ENCODE measurements around the gene CHRND.
A peak's percentile ranks its signal among the peaks of the same experiment; 100 is the strongest.

Gene CHRND

GRCh38 chr2:232488097-232488711 is 37.8 kb upstream of the CHRND start:
- DNase-seq = no peak

GRCh38 chr2:232488721-232489300 is 37.1 kb upstream of the CHRND start:
- DNase-seq = no peak

DNA sequence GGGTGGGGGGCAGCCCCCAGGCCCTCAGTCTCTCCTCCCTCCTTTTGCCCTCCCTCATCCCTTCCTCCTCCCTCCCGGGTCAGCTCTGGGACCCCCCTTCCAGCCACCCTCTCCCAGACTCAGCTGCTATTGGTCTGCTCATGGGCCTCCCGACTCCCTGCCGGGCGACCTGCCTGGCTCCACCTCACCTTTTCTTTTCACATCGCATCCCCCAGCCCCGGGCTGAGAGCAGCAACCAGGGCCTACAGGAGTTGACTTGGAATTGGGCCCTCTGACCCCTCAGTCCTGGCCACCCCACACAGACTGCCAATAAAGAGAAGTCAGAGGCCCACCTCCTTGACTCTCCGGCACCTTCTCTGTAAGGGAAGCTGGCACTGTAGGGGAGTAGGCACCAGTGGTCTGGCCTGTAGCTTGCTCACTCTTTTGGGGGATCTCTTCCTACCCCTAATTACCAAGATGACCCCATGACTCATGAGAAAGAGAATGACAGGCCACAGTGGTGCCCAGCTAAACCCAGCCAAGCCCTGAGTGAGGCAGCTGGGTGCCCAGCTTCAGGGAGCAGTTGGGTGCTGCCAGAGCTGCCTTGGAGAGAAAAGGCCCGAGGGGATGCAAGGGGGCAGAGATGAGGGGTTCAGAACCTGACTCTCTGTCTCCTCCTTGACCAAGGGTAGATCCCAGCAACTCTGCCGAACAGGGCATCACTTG is 36.3 kb upstream of the CHRND start:
- DNase-seq = no peak

DNA sequence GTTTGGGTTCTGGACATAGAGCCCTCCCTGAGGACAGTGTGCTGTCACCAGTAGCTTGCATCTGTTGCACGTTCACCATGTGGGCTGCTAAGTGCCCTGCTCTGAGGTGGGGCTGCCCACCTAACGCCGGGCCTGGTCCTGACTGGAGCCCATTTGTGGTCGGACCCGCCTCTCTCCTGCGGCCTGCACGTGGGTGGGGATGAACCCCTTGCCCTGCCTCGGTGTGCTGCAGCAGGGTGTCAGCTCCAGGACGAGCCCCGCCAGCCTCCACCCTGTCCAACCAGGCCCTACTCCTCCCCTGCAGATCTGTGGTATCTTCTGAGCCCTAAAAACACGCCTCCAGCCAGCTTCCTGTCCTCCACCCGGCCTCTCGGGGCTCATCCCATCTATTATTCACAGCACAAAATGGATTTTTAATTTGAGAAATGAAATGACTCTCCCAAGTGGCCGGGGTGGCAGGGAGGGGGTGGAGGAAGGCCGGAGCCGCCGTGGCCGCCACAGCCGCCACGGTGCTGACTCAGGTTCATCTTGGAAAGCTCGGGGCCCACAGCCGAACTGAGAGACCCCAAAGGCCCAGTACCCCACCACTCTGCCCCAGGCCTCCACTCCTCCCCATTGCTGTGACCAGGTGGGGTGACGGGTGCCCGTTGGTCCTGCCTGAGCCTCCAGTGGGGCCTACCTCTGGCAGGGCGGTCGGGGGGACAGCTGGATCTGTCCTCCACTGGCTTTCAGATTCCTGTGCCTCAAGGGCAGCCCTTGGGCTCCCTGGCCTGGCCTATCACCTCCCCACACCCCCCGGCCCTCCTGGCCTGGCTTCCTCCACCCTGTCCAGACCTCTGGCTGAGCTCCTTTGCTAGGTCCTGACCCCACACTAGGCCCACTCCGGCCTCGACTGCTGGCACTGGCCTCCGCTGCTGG is 35.5 kb upstream of the CHRND start:
- no peak for DNase-seq

DNA sequence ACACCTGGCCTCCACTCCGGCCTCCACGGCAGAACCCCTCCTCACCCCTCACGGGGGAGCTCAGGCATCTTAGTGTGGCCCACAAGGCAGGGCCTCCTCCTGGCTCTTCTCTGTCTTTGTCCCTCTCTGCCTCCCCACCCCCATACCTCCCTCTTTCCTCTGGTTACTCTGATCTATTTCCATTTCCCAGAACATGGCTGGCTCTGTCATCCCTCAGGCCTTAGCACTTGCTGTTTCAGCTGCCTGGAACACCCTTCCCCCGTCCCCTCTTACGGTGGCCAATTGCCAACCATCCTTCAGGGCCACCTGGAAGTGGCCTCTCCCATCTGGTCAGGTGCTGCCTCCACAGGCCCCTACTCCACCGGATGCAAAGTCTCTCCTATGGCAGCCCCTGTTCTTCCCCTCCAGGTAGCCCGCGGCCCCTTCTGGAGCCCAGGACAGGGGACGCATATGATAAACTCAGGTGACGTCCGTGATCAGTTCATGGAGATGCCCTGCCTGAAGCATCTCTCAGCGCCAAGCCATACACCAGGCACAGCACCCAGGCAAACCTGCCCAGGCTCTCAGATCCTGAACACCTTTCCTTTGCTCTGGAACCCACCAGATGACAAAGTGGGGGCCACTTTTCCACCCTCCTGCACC is 34.7 kb upstream of the CHRND start:
- DNase-seq = peak; percentile 52

DNA sequence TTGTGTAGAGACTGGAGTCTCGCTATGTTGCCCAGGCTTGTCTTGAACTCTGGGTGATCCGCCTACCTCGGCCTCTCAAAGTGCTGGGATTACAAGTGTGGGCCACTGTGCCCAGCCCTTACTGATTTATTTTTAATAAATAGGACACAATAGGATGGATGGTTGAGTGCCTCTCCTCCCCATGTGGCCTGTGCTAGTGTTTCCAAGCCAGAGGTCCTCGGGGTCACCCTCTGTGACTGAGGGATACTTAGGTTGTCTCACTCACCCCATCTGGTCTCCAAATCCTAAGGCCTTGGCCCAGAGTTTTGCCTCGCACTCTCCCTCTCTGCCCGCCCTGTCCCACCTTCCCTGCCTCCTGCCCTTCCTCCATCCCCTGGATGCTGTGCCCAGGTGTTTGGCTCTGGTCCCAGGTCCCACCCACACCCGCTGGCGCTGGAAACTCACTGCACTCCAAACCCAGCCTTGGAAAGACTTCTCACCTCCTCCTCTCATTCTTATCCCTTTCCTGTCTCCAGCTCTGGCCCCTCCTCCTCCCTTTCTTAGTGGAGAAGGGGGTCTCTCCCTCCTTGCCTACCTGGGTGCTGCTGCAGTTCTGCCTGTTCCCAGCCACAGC is 33.6 kb upstream of the CHRND start:
- DNase-seq = peak; percentile 14

GRCh38 chr2:232492963-232493700 is 32.8 kb upstream of the CHRND start:
- no peak for DNase-seq

DNA sequence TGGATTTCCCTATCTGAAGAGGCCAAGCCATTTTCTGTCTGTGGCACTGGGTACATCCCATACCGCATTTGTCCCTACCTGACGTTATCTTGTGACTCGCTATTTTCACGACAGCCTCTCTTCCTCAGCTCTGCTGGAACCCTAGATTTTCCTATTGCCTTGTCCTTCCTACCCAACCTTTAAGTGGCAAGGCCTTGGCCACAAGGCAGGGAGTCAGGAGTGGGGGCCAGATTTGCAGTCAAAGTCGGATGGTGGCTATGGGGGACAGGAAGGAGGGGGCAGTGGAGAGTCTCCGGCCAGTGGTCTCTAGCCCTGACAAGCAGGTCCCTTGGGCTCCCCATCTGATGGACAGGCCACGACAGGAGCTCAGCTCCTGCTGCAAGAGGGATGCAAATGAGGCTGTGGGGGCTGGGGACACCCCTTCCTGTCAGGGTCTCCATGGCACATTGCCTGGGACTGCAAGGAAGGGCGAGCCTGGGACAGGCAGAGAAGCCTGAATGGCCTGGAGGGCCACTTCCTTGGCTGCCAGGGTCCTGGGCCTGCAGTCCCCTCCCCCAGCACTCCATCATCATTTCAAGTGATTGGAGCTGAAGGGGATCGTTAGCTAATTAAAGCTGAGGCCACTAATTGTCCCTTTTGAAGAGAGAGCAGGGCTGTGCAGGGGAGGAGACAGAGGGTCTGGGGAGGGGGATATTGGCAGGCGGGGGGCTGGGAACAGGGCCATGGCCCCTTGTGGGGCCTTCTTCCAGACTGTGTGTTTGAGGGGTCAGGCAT is 32.1 kb upstream of the CHRND start:
- no peak for DNase-seq

DNA sequence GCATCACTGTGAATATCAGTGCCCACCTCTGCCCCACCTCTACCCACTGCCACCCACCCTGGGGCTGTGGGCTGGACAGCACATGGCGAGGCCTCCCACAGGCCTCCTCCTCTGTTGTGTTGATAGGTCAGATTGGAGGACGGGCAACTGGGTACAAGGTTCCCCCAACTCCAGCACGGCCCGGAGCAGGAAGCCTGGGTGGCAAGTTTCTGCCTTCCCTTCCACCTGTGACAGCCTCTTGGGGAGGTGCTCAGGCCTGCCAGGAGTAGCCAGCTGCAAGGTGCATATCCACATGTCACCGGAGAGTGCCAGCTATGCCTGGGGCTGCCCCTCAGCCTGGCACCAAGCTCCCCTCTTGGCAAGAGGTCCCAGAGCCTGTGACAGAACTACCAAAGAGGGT is 31.4 kb upstream of the CHRND start:
- no peak for DNase-seq

- DNase-seq = no peak
Observed at GRCh38 chr2:232495292-232495691, 30.7 kb upstream of the CHRND start.

DNA sequence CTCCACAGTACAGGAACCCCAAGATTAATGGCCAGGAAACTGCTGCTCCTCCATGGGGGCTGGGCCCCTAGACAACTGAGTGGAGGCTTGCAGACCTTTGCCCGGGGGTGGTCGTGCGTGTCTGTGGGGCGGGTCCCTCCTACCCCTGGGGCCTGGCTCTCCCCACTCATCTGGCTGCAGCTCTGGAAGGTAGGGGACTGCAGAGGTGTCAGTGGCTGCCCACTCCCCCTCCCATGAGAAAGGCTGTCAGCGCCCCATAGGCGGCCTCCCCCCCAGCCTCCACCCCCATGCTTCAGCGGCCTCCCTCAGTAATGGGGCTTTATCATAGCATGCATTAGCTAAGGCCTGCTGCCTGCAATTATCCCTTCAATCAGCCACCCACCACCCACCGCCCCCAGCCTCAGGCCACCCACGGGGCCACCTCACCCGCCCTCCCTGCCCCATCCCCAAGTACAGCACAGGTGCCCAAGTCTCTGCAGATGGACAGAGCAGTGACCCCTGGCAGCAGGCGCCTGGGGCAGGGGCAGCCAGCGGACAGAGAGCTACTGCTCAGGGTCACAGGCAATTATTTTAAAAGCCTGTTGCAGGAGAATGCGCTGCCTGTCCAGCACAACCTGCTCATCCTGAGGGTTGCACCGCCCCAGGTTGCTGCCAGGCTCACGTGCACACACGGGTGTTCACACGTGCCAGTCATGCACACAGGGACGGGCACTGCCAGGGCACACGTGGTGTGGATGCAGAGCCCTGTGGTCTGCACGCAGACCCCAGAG is 29.3 kb upstream of the CHRND start:
- no peak for DNase-seq

GRCh38 chr2:232497348-232497747 is 28.6 kb upstream of the CHRND start:
- no peak for DNase-seq

- no peak for DNase-seq
Observed at GRCh38 chr2:232498452-232498851, 27.5 kb upstream of the CHRND start.

DNA sequence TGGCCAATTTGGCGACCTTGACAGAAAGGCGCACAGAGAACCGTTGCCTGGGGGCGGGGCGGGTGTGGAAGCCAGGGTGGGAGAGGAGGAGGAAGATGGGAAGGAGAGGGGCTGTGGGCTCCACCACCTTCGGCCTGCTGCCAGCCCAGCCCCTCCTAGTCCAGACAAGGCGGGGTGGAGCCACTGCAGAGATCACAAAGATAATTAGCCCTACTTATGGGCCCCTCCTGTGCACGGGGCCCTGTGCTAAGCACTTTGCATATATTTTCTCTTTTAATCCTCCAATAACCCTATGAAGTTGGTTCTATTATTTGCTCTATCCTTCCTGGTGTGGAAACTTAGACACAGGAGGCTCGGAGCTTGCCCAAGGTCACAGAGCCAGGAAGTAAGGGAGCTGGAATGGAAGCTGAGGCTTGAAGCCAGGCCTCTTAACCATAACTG is 24.6 kb upstream of the CHRND start:
- no peak for DNase-seq

DNA sequence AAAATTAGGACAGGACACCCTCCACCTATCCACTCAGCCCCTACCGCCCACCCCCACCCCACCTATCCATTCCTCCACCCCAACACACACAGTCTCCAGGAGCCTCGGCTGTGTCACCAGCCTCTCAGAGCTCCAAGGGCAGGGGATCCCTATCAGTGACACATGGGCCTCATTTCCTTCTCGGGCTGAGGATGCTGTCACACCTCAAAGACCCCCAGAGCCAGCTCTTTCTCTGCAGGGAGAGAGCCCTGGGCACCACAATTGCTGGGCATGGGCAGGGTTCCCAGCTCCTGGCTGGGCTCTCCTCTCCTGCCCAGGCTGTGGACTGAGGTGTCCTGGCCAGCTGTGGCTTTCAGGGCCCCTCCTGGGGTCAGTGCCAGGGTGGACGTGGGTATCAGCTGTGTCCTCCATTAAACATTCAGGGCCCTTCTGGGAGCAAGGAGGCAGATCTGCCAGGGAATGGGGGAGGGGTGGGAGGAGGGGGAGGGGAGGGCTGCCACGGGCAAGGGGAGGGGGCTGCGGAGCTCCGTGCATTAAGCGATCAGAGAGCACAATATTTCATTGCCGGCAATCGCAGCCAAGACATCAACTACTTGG is 24.1 kb upstream of the CHRND start:
- DNase-seq = no peak

GRCh38 chr2:232502511-232502910 is 23.4 kb upstream of the CHRND start:
- DNase-seq = no peak

DNA sequence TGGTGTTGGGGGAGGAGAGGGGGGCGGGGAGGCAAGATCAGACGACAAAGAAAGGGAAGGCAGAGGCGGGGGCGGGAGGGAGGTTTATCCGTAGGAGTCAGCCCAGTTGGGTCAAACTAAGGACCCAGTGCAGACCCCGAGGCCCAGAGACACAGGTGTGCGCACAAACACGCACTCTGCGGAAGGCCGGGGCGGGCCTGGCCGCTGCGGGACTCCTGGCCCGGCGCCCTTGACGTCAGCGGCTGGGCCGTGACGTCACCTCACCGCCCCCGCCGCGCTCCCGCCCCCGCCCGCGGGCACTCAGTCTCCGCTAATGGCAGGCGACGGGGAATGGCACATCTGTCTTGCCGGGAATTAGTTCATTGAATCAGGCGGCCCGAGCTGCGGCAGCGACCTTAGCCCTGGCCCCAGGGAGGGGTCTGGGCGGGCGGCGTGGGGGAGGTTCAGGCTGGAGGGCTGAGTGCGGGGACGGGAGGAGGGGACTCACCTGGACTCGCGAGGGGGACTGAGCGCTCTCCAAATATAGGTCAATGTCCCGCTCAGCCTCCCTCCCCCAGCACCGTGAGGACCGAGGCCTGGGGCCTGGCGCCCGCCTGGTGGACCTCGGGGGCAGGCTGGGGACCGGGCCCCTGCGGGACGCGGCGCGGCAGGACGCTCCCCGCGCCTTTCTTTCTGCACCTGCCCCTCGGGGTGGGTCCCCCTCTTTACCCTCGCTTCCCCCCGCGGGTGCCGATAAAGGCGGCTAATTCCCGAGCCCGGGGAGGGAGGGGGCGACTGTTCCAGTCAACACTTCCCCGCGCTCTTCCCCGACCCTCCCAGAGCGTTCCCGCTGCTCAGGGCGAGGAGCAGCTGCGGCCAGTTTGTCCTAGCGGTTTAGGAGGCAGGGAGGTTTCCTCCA is 22.8 kb upstream of the CHRND start:
- peak; percentile 24 for DNase-seq

DNA sequence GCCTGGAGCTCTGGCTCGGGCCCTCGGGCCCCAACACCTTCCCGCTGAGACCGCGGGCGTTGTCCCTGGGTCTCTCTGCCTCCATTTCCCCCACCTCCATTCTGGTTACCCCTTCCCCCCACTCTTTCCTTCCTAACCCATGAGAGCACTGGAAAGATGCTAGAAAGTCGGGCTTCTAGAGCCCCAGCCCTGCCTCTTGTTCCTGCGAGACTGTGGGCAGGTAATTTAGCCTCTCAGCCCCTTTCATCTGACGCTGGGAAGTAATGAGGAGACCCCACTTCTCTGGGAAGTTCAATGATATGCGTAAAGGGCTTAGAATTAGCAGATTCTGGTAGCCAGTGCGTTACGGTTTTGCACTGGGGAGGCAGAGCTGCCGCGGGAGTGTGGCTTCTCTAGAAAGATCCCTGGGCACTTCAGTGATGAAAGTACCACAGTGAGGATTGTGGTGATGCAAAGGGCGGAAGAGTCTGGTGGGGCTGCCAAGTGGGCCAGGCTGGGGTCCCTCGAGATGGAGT is 22.1 kb upstream of the CHRND start:
- DNase-seq = no peak
